ENCODE data around the gene IL36G. TPM values are rescaled to one million over a fixed set of nuclear protein-coding genes. Genes with fewer than 3 reads are reported as not detected.
A peak's percentile ranks its signal among the peaks of the same experiment; 100 is the strongest.

IL36G gene
- total and polyA plus RNA-seq, 9 of the 15 experiments (the other 6 are each of a cell fraction or from before 2014, with no cell fraction given), result not detected

- TF ChIP-seq ZHX1 (conservative IDR thresholded peaks at IDR 0.05; ENCODE audit: low read length) (no peak), FOXK1 (CRISPR knock-in tag; IDR thresholded peaks at IDR 0.05; ENCODE audit: borderline replicate concordance) (no peak), TEAD2 (tag; IDR thresholded peaks at IDR 0.05) (no peak), PHB (CRISPR knock-in tag; IDR thresholded peaks at IDR 0.05) (no peak), BDP1 (IDR thresholded peaks at IDR 0.05; ENCODE audit: insufficient read depth, insufficient read length) (no peak), SRSF3 (IDR thresholded peaks at IDR 0.05; ENCODE audit: insufficient read depth, low read length) (no peak), PBX2 (CRISPR knock-in tag; IDR thresholded peaks at IDR 0.05; ENCODE audit: low read depth) (no peak), PBX2 (tag; conservative IDR thresholded peaks at IDR 0.05; ENCODE audit: low read depth) (no peak), ZNF695 (CRISPR knock-in tag; IDR thresholded peaks at IDR 0.05) (no peak), RBM17 (IDR thresholded peaks at IDR 0.05; ENCODE audit: borderline replicate concordance, low read depth, low read length) (no peak), ZNF280A (IDR thresholded peaks at IDR 0.05; ENCODE audit: low read depth, partially characterized antibody) (no peak), CHD2 (IDR thresholded peaks at IDR 0.05; ENCODE audit: low read depth, low read length) (no peak), SOX6 (IDR thresholded peaks at IDR 0.05) (peak; percentile 74), EHMT2 (IDR thresholded peaks at IDR 0.05) (no peak), ZNF717 (CRISPR knock-in tag; IDR thresholded peaks at IDR 0.05) (no peak), CAMTA2 (CRISPR knock-in tag; conservative IDR thresholded peaks at IDR 0.05) (no peak), SIRT6 (IDR thresholded peaks at IDR 0.05; ENCODE audit: low read depth, low read length) (no peak), IRF2 (CRISPR knock-in tag; IDR thresholded peaks at IDR 0.05) (no peak), ZNF282 (CRISPR knock-in tag; IDR thresholded peaks at IDR 0.05) (no peak), ZNF311 (CRISPR knock-in tag; IDR thresholded peaks at IDR 0.05) (0 out of 2 replicates have a peak, but pooled peaks have one; percentile 30), PTBP1 (IDR thresholded peaks at IDR 0.05; ENCODE audit: low read depth, low read length) (no peak), HMBOX1 (IDR thresholded peaks at IDR 0.05) (no peak), SRSF1 (IDR thresholded peaks at IDR 0.05; ENCODE audit: low read depth, low read length) (no peak), ZNF76 (CRISPR knock-in tag; IDR thresholded peaks at IDR 0.05; ENCODE audit: borderline replicate concordance) (no peak), NELFE (IDR thresholded peaks at IDR 0.05; ENCODE audit: insufficient read depth, insufficient read length) (no peak)
Observed at GRCh38 chr2:113034016-113034415, 56.2 kb downstream of the IL36G start (continued).

All from K562 (cell line).